Mesothelial cell of epicardium (in vitro differentiated cells): ENCODE measurements around the gene ACTRT3. TPM values are rescaled to one million over a fixed set of nuclear protein-coding genes. Genes with fewer than 3 reads are reported as not detected.

Source experiments
- DNase-seq, 2 experiments: peaks; one replicate each; pipeline ENCODE4 v3.0.0; 2021; ENCODE audit warnings: low spot score in 2 of 2; ENCODE audit not compliant: unreplicated experiment in 2 of 2
- H3K27ac Mint-ChIP-seq: 2 replicates; pipeline ENCODE4 v1.8.0; 2021; ENCODE audit warnings: mixed read lengths
- H3K27me3 Mint-ChIP-seq: 2 replicates; pipeline ENCODE4 v1.8.0; 2021; ENCODE audit warnings: low read depth, mixed read lengths
- H3K36me3 Mint-ChIP-seq: 2 replicates; pipeline ENCODE4 v1.8.0; 2021; ENCODE audit warnings: mixed read lengths
- H3K4me1 Mint-ChIP-seq: 2 replicates; pipeline ENCODE4 v1.8.0; 2021; ENCODE audit warnings: mixed read lengths
- H3K4me3 Mint-ChIP-seq: 2 replicates; pipeline ENCODE4 v1.8.0; 2021; ENCODE audit warnings: mild to moderate bottlenecking, moderate library complexity, mixed read lengths
- H3K9me3 Mint-ChIP-seq: 2 replicates; pipeline ENCODE4 v1.8.0; 2021; ENCODE audit warnings: mixed read lengths
- CTCF ChIP-seq: fragments of 200-600 bp; sonication (generic); IDR thresholded peaks from one replicate; pipeline ENCODE4 v1.5.0; 2021; ENCODE audit warnings: antibody characterized with exemption; ENCODE audit not compliant: unreplicated experiment
- total RNA-seq: library from RNA; stranded (reverse); gene quantifications from 3 replicates; pipeline ENCODE4 v1.2.1, GENCODE V29; 2021

ACTRT3 gene
- 3.1 to 3.8 TPM (median 3.5 TPM) in 3 replicates for total RNA-seq

GRCh38 chr3:169769287-169770181 lies at the start of gene ACTRT3:
TSS of gene ACTRT3 (minus strand) at chr3:169769561. CDS start at chr3:169769520, 41 bp downstream.
- TF ChIP-seq CTCF = no peak
- peak within 1 kb of the TSS; percentile 91 for H3K27ac Mint-ChIP-seq
- H3K9me3 Mint-ChIP-seq = peaks cover 12% of the 10 kb centered on the region
- peaks cover 10% of the 10 kb centered on the region for H3K36me3 Mint-ChIP-seq
- peak; percentile 34 to 65 for DNase-seq
- H3K4me1 Mint-ChIP-seq = peaks cover 23% of the 10 kb centered on the region
- H3K4me3 Mint-ChIP-seq = peak within 1 kb of the TSS; percentile 85
- H3K27me3 Mint-ChIP-seq = no peaks in the 10 kb centered on the region

- no peaks in the 10 kb centered on the region for H3K27me3 Mint-ChIP-seq
- peaks cover 18% of the 10 kb centered on the region for H3K9me3 Mint-ChIP-seq
- H3K4me1 Mint-ChIP-seq = peaks cover 33% of the 10 kb centered on the region
- no peak for TF ChIP-seq CTCF
- DNase-seq = no peak
- no peak overlapping the region for H3K27ac Mint-ChIP-seq
- H3K4me3 Mint-ChIP-seq = no peak overlapping the region
- H3K36me3 Mint-ChIP-seq = peaks cover 10% of the 10 kb centered on the region
Measured at GRCh38 chr3:169818316-169818715, 49.0 kb upstream of the ACTRT3 start.

DNA sequence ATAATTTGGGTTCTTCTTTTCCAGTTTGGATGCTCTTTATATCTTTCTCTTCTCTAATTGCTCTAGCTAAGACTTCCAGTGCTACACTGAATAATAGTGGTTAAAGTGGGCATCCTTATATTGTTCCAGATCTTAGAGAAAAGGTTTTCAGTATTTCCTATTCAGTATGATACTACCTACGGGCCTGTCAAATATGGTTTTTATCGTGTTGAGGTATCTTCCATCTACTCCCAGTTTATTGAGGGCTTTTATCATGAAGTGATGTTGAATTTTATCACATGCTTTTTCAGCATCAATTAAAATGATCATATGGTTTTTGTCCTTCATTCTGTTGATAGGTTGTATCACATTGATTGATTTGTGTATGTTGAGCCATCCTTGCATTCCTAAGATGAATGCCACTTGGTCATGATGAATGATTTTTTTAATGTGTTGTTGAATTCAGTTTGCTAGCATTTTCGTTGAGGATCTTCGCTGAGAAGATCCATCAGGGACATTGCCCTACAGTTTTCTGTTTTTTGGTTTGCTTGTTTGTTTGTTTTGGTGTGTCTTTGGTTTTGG lies 46.3 kb upstream of the ACTRT3 start:
- Mint-ChIP-seq H3K4me3 (no peak overlapping the region), H3K4me1 (peaks cover 46% of the 10 kb centered on the region), H3K27ac (no peak overlapping the region), H3K27me3 (no peaks in the 10 kb centered on the region), H3K9me3 (peaks cover 18% of the 10 kb centered on the region), H3K36me3 (peaks cover 10% of the 10 kb centered on the region)
- TF ChIP-seq CTCF = no peak
- no peak for DNase-seq

GRCh38 chr3:169813757-169814517 lies 44.6 kb upstream of the ACTRT3 start:
- Mint-ChIP-seq H3K27me3 (no peaks in the 10 kb centered on the region), H3K27ac (no peak overlapping the region)
- DNase-seq = no peak

More at GRCh38 chr3:169813757-169814517, 44.6 kb upstream of the ACTRT3 start:
- H3K4me1 Mint-ChIP-seq = peaks cover 30% of the 10 kb centered on the region
- peaks cover 18% of the 10 kb centered on the region for H3K9me3 Mint-ChIP-seq
- H3K4me3 Mint-ChIP-seq = peak overlapping the region; percentile 88
- H3K36me3 Mint-ChIP-seq = peaks cover 10% of the 10 kb centered on the region
- no peak for TF ChIP-seq CTCF
